Esophagus muscularis mucosa (tissue), 3 donors: Measurements from ENCODE around the gene FOXN1.

Source experiments
- POLR2A ChIP-seq: fragments of 450-650 bp; IDR thresholded peaks from one replicate; pipeline ENCODE4 v1.6.1; 2017; ENCODE audit warnings: antibody characterized with exemption, moderate library complexity, mild to moderate bottlenecking, low read depth
- TF ChIP-seq, protein P1 (sequence below), 3 experiments: fragments of 200-600 bp in 2 of 3; fragments of 450-650 bp in 1 of 3; sonication (generic) in 2 of 3; IDR thresholded peaks; one replicate each; pipeline ENCODE4 v1.5.1; 2017 to 2019; ENCODE audit warnings: antibody characterized with exemption in 3 of 3, mild to moderate bottlenecking in 2 of 3, moderate library complexity in 1 of 3

DNA sequence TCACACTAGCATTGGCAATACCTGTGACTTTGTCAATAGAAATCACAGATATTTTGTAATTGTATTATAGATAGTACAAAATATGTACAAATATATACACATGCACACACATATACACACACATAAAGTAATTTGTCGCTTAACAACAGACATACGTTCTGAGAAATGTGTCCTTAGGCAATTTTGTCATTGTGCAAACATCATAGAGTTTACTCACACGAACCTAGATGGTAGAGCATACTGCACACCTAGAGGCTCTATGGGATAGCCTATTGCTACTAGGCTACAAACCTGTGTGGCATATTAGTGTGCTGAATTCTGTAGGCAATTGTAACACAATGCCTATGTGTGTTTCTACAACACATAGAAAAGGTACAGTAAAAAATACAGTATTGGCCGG lies 35.3 kb downstream of the FOXN1 start:
- TF ChIP-seq, protein P1, sequence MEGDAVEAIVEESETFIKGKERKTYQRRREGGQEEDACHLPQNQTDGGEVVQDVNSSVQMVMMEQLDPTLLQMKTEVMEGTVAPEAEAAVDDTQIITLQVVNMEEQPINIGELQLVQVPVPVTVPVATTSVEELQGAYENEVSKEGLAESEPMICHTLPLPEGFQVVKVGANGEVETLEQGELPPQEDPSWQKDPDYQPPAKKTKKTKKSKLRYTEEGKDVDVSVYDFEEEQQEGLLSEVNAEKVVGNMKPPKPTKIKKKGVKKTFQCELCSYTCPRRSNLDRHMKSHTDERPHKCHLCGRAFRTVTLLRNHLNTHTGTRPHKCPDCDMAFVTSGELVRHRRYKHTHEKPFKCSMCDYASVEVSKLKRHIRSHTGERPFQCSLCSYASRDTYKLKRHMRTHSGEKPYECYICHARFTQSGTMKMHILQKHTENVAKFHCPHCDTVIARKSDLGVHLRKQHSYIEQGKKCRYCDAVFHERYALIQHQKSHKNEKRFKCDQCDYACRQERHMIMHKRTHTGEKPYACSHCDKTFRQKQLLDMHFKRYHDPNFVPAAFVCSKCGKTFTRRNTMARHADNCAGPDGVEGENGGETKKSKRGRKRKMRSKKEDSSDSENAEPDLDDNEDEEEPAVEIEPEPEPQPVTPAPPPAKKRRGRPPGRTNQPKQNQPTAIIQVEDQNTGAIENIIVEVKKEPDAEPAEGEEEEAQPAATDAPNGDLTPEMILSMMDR (IDR thresholded peaks at IDR 0.05) = no peak
- TF ChIP-seq POLR2A = no peak
